Measurements from ENCODE around the gene ZBTB16.

DNA sequence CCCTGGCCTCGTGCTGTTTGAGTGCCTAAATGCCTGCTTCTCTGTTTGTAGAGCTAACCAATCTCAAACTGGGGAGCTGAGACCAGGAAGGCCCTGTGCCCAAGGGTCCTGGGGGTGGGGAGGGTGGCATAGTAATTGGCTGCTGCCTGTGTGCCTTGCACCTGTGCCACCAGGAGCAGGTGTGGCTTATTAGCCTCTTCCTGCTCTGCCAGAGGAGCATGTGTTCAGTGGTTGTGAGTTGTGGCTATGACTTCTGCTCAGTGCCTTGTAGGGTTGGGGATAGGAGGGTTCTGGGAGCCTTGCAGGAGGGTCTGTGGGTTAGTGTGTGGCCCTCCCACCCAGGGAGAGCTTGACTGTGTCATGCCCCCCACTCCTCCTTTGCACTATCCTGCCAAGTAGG, 109.2 kb downstream of the ZBTB16 start:
- TF ChIP-seq EP300 (IDR thresholded peaks at IDR 0.05) (no peak), CTCF (IDR thresholded peaks at IDR 0.05) (no peak)

Measured in ovary (tissue), 3 donors.